HTR-8/SVneo (cell line): ENCODE measurements around the gene PPP1R1C.
"Not testable (repeated sequence)": the region's sequence is repeated elsewhere in the genome, so short reads cannot be mapped to it uniquely, and the experiment has no call there.

ENCODE experiments used
- DNase-seq: peaks from one replicate; pipeline ENCODE4 v3.0.0; 2011; ENCODE audit warnings: low spot score, mixed read lengths; ENCODE audit not compliant: insufficient read length
- FAIRE-seq: peaks from 2 replicates; lab custom pipeline; 2011; peaks lifted over from hg19 to GRCh38; lab: Jason Lieb, UNC

The PPP1R1C gene, protein sequence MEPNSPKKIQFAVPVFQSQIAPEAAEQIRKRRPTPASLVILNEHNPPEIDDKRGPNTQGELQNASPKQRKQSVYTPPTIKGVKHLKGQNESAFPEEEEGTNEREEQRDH

GRCh38 chr2:181985632-181986205, at the start of gene PPP1R1C:
Gene PPP1R1C (plus strand): TSS chr2:181985853. CDS start chr2:181986111, 258 bp downstream.
- no peak for FAIRE-seq
- DNase-seq, result no peak

GRCh38 chr2:181937473-181937872, 48.2 kb upstream of the PPP1R1C start:
- no peak for FAIRE-seq
- no peak for DNase-seq

GRCh38 chr2:181943411-181944124, 42.1 kb upstream of the PPP1R1C start:
- no peak for FAIRE-seq

GRCh38 chr2:181944164-181944913, 41.3 kb upstream of the PPP1R1C start:
- DNase-seq (no peak), FAIRE-seq (no peak)

More at GRCh38 chr2:181943411-181944124, 42.1 kb upstream of the PPP1R1C start:
- no peak for DNase-seq

- no peak for DNase-seq
- FAIRE-seq, result peak; percentile 44
Measured at GRCh38 chr2:181944914-181945291, 40.8 kb upstream of the PPP1R1C start.

- no peak for FAIRE-seq
- DNase-seq, result no peak
Measured at GRCh38 chr2:181946444-181947127, 39.1 kb upstream of the PPP1R1C start.

GRCh38 chr2:181947273-181947672, 38.4 kb upstream of the PPP1R1C start:
- DNase-seq, result no peak
- no peak for FAIRE-seq

GRCh38 chr2:181948227-181948626, 37.4 kb upstream of the PPP1R1C start:
- no peak for FAIRE-seq

GRCh38 chr2:181949047-181949446, 36.6 kb upstream of the PPP1R1C start:
- DNase-seq (peak; percentile 39), FAIRE-seq (peak; percentile 48)

More at GRCh38 chr2:181948227-181948626, 37.4 kb upstream of the PPP1R1C start:
- DNase-seq, result no peak

GRCh38 chr2:181952404-181953226, 33.0 kb upstream of the PPP1R1C start:
- DNase-seq, result no peak
- no peak for FAIRE-seq

GRCh38 chr2:181953881-181954537, 31.6 kb upstream of the PPP1R1C start:
- no peak for FAIRE-seq

GRCh38 chr2:181954538-181954883, 31.1 kb upstream of the PPP1R1C start:
- DNase-seq (no peak), FAIRE-seq (no peak)

More at GRCh38 chr2:181953881-181954537, 31.6 kb upstream of the PPP1R1C start:
- DNase-seq, result no peak

DNA sequence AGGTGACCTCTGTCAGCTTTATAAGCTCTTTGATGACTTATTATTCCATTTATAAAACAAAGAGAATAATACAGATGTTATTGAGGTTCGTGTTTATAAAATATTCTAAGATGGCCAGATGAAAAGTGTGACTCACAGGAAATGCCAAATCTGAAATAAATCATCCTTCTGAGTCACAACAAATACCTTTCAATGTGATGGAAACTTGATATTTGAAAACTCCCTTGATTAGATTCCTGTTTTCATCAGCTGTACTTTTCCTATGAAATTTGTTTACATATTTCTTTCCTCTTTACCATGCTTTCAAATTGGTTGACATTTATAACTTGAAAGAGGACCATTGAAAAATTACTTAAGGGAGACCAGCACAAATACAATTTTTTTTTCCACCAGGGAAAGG, 30.6 kb upstream of the PPP1R1C start:
- FAIRE-seq (no peak), DNase-seq (peak; percentile 57)

GRCh38 chr2:181955866-181956265, 29.8 kb upstream of the PPP1R1C start:
- DNase-seq, FAIRE-seq: not testable (repeated sequence)

DNA sequence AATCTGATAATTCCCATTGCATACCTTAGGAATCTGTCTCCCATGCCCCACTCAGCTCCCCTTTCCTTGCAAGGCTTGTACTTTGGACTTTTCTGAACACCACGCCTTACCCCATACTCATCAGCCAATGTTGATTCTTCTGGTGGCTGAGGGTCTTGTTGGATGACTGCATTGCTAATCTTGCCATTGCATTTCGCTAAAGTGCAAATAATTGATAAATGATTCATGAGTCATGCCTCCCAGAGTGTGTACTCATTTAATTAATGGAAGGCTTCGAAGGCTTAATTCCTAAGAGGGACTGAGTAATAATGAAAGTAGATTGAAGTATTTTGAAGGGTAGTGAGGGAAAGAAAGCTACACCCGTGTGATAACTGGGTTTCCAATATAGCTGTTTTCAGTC, 28.0 kb upstream of the PPP1R1C start:
- FAIRE-seq (no peak), DNase-seq (no peak)

DNA sequence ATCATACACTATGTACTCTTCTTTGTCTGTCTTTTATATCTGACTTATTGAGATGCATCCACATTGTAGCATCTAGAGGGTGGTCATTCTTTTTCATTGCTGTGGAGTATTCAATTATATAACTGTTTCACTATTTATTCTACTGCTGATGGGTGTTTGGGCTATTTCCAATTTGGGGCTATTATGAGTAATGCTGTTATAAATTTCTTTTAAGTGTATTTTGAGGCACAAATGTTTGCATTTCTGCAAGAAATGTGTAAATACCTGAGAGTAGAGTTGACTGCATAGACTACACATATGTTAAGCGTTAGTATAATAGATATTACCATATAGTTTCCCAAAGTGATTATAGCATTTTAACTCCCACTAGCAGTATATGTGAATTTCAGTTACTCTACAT, 26.9 kb upstream of the PPP1R1C start:
- DNase-seq (no peak), FAIRE-seq (no peak)

GRCh38 chr2:181959508-181959907, 26.1 kb upstream of the PPP1R1C start:
- DNase-seq, result no peak
- FAIRE-seq, result no peak

DNA sequence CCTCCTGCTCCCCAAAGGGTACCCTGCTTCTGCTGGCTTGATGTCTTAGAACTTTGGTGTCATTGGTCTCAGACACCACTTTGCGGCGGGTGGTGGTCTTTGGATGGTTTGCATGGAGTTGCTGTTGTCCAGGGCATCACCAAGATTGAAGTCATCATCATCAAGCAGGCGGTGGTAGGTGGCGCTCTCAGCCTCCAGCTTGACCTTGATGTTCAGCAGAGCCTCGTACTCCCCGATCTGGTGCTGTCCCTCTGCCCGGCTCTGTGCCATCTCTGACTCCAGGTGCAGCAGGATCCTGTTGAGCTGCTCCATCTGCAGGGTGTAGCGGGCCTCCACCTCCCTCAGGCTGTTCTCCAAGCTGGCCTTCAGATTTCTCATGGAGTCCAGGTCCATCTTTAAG, 24.5 kb upstream of the PPP1R1C start:
- DNase-seq, FAIRE-seq: not testable (repeated sequence)

- DNase-seq, result no peak
Measured at GRCh38 chr2:181962142-181962541, 23.5 kb upstream of the PPP1R1C start.

More at GRCh38 chr2:181962142-181962541, 23.5 kb upstream of the PPP1R1C start:
- FAIRE-seq, result no peak
